ENCODE results near the gene GDF10.

GDF10 gene

GRCh38 chr10:47358457-47358856, 58.5 kb downstream of the GDF10 start:
- no peak for DNase-seq

GRCh38 chr10:47359101-47359500, 59.1 kb downstream of the GDF10 start:
- no peak for DNase-seq

GRCh38 chr10:47359626-47360418, 59.8 kb downstream of the GDF10 start:
- DNase-seq, result no peak

GRCh38 chr10:47360419-47361040, 60.5 kb downstream of the GDF10 start:
- DNase-seq, result no peak

GRCh38 chr10:47361293-47361692, 61.3 kb downstream of the GDF10 start:
- no peak for DNase-seq

GRCh38 chr10:47362199-47362598, 62.2 kb downstream of the GDF10 start:
- DNase-seq, result no peak

Data from activated naive CD4-positive, alpha-beta T cell (primary cell).